A673 (cell line): ENCODE data around the gene NUDT13. TPM values are rescaled to one million over a fixed set of nuclear protein-coding genes. Genes with fewer than 3 reads are reported as not detected.

Experiments used
- BruUV-seq: library from RNA; stranded (reverse); fragments of 400-500 nt; replicated peaks from 2 replicates; lab custom pipeline; 2021; lab: Mats Ljungman, UMichigan
- CTCF ChIA-PET: fragments of 300-600 bp; sonication (Branson Sonifier 250); formaldehyde crosslinking; loops from one replicate; lab custom pipeline; 2022; ENCODE audit warnings: antibody characterized with exemption; lab: Charles Lee
- POLR2A ChIA-PET: fragments of 300-600 bp; sonication (Branson Sonifier 250); formaldehyde crosslinking; loops from one replicate; lab custom pipeline; 2022; ENCODE audit warnings: antibody characterized with exemption; ENCODE audit not compliant: low non-redundant PET; lab: Charles Lee
- DNase-seq: peaks from one replicate; pipeline ENCODE4 v3.0.0-alpha.2; 2015; ENCODE audit warnings: low spot score
- H3K27ac ChIP-seq: fragments of 200-600 bp; sonication (generic); 2 replicates; pipeline ENCODE4 v1.5.1; 2016; ENCODE audit warnings: mixed run types, low read depth, mild to moderate bottlenecking, mixed read lengths, antibody characterized with exemption, low read length; ENCODE audit not compliant: poor library complexity, severe bottlenecking
- H3K27me3 ChIP-seq: fragments of 200-600 bp; sonication (generic); replicated peaks from 2 replicates; pipeline ENCODE4 v1.6.1; 2017; ENCODE audit warnings: mixed run types, low read depth, mild to moderate bottlenecking, mixed read lengths, antibody characterized with exemption, low read length; ENCODE audit not compliant: insufficient read depth, poor library complexity
- H3K36me3 ChIP-seq: fragments of 200-600 bp; sonication (generic); 2 replicates; pipeline ENCODE4 v1.6.1; 2016; ENCODE audit warnings: mixed run types, mild to moderate bottlenecking, mixed read lengths, antibody characterized with exemption, low read length; ENCODE audit not compliant: insufficient read depth, poor library complexity, severe bottlenecking
- H3K4me1 ChIP-seq: fragments of 200-600 bp; sonication (generic); 2 replicates; pipeline ENCODE4 v1.6.1; 2017; ENCODE audit warnings: mixed run types, mild to moderate bottlenecking, mixed read lengths, antibody characterized with exemption, low read length; ENCODE audit not compliant: insufficient read depth, poor library complexity, severe bottlenecking
- H3K4me3 ChIP-seq: fragments of 200-600 bp; sonication (generic); 2 replicates; pipeline ENCODE4 v1.5.1; 2016; ENCODE audit warnings: low read depth, mixed run types, mild to moderate bottlenecking, mixed read lengths, low read length; ENCODE audit not compliant: poor library complexity, severe bottlenecking
- H3K9me3 ChIP-seq: fragments of 200-600 bp; sonication (generic); 2 replicates; pipeline ENCODE4 v1.6.1; 2016; ENCODE audit warnings: mixed run types, low read depth, mild to moderate bottlenecking, mixed read lengths, antibody characterized with exemption, low read length; ENCODE audit not compliant: poor library complexity, severe bottlenecking
- EZH2 ChIP-seq: fragments of 200-600 bp; sonication (generic); IDR thresholded peaks from 2 replicates; pipeline ENCODE4 v1.6.1; 2017; ENCODE audit warnings: borderline replicate concordance, low read depth, mild to moderate bottlenecking, mixed read lengths, antibody characterized with exemption, low read length; ENCODE audit not compliant: poor library complexity, severe bottlenecking
- intact Hi-C: fragments of 100-400 bp; cut with micrococcal nuclease; formaldehyde crosslinking; loops from one replicate; pipeline ENCODE4 v1.10.0; 2022; ENCODE audit not compliant: unreplicated experiment
- total RNA-seq: library from RNA; stranded (reverse); gene quantifications from 2 replicates; pipeline ENCODE4 v1.2.3, GENCODE V29; 2021
- TF ChIP-seq, protein P1 (sequence below): fragments of 300-800, 200-600 bp; sonication (generic); conservative IDR thresholded peaks from 2 replicates; pipeline ENCODE4 v1.5.1; 2017; ENCODE audit warnings: low read depth, mild to moderate bottlenecking, antibody characterized with exemption, low read length, moderate library complexity, mixed read lengths

NUDT13 gene
- total RNA-seq, 1 experiment from 2014 or later, result 2.0 TPM

DNA sequence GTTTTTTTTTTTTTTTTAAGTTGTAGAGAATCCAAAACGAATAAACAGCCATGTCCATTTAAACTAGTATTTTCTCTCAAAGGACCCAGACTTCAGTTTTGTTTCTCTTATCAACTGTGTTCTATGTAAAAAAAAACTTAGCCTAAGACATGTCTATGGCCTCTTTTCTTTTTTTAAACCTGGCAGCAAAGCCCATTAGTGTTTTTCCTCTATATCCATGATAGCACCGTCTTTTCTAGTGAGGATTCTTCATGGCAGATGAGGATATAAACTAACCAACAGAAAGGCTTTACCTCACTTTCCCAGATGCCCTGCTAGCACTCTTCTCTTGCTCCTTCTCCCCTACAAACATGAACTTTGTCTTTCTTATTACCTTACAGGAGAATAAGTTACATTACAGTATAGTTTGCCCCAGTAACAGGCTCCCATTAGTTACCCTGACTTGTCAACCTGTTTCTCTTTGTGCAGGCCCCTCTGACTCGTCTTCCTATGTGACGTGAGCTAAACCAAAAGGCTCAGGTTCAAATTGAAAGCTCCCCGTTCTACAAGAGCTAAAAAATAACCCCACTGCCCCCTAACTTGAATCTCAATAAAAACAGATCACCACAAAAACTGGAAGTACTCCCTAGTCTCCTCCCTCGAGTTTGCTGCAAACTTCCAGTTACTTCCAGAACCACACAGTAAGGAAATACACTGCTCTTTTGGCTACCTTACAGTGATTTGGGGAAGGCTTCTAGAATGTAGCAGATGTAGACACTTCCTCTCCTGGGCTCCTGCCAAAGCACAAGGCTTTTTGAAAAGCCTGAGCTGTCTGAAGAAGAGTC lies 33.7 kb upstream of the NUDT13 start:
- ChIA-PET POLR2A (no interaction called here), CTCF (no interaction called here)
- Histone ChIP-seq H3K9me3 (no peaks in the 10 kb centered on the region), H3K27me3 (no peaks in the 10 kb centered on the region), H3K4me1 (peaks cover 23% of the 10 kb centered on the region), H3K4me3 (no peak overlapping the region), H3K36me3 (peaks cover 17% of the 10 kb centered on the region), H3K27ac (peak overlapping the region; percentile 56)
- TF ChIP-seq, protein P1, sequence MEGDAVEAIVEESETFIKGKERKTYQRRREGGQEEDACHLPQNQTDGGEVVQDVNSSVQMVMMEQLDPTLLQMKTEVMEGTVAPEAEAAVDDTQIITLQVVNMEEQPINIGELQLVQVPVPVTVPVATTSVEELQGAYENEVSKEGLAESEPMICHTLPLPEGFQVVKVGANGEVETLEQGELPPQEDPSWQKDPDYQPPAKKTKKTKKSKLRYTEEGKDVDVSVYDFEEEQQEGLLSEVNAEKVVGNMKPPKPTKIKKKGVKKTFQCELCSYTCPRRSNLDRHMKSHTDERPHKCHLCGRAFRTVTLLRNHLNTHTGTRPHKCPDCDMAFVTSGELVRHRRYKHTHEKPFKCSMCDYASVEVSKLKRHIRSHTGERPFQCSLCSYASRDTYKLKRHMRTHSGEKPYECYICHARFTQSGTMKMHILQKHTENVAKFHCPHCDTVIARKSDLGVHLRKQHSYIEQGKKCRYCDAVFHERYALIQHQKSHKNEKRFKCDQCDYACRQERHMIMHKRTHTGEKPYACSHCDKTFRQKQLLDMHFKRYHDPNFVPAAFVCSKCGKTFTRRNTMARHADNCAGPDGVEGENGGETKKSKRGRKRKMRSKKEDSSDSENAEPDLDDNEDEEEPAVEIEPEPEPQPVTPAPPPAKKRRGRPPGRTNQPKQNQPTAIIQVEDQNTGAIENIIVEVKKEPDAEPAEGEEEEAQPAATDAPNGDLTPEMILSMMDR, result no peak
- TF ChIP-seq EZH2, result no peak
- peak; percentile 72 for DNase-seq
- no TSS peak for BruUV-seq
- intact Hi-C loops, result no loop called here

DNA sequence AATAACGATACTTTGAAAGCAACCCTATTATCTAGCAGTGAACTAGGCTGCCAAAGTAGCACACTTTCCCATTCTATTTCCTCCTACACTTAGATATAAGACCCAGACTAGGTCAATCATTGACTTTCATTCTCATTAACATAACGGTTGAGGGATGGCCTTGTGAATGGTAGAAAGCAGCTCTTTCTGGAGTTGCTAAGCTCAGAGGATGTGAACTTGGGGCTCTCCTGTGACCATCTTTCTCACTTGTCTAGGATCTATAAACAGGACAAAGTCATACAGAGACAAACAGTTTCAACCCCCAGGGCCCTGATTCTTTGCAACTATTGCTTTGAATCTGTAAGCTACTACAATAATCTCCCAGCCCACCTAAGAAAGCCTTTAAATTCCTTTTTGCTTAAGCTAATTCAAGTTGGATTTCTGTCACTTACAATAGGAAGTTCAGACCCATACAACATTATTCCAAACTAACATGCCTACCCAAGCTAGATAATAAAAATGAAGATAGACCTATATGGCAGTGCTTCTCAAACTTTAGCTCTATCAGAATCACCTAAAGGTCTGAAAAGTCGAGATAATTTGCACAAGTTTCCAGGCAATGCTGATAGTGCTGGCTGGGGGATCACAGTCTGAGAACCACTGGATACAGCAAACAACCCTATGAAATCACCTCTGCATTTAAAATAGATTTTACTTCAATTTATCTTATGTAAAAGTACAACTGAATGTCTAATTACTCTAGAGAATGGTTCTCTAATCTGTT lies 30.3 kb upstream of the NUDT13 start:
- no TSS peak for BruUV-seq
- POLR2A ChIA-PET, result interaction anchor here (0.5 kb wide), 1 partner anchor 167 kb away, joined by 3 read pairs; no protein-coding TSS in a partner anchor
- H3K4me3 ChIP-seq, result no peak overlapping the region
- H3K36me3 ChIP-seq, result no peaks in the 10 kb centered on the region
- H3K9me3 ChIP-seq, result no peaks in the 10 kb centered on the region
- TF ChIP-seq, protein P1, result no peak
- no peak for TF ChIP-seq EZH2
- intact Hi-C loops, result no loop called here
- H3K27me3 ChIP-seq, result no peaks in the 10 kb centered on the region
- H3K4me1 ChIP-seq, result peaks cover 25% of the 10 kb centered on the region
- no peak overlapping the region for H3K27ac ChIP-seq
- DNase-seq, result no peak
- CTCF ChIA-PET, result no interaction called here

DNA sequence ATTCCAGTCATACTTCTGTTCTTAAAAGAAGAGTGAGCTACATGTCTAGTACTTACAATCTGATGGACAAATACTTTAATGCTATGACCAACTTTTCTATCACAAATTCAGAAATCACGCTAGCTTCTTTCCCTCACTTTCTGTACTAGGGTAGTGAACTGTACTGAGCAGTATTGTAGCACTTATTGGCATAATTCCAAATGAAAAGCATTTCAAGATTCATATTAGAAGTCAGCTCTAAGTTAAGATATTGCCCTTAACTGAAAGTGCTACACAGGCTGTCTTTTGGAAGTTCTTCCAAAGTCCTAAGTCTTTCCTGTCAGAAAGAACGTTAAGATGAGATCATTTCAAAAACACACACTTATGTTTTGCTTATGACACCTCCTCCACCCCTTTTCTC lies 27.0 kb upstream of the NUDT13 start:
- CTCF ChIA-PET, result no interaction called here
- no peak for DNase-seq
- POLR2A ChIA-PET, result no interaction called here
- H3K9me3 ChIP-seq, result no peaks in the 10 kb centered on the region
- TSS peak; percentile 7 for BruUV-seq
- peaks cover 10% of the 10 kb centered on the region for H3K4me1 ChIP-seq
- H3K27ac ChIP-seq, result peak overlapping the region; percentile 18
- H3K27me3 ChIP-seq, result no peaks in the 10 kb centered on the region
- intact Hi-C loops, result no loop called here
- H3K4me3 ChIP-seq, result no peak overlapping the region
- no peaks in the 10 kb centered on the region for H3K36me3 ChIP-seq
- TF ChIP-seq, protein P1, result no peak
- no peak for TF ChIP-seq EZH2
